SH-SY5Y (cell line): ENCODE results near the gene PSIP1.

ENCODE experiments used
- GATA2 ChIP-seq: IDR thresholded peaks from 2 replicates; pipeline ENCODE4 v1.6.1; 2011; ENCODE audit warnings: mild to moderate bottlenecking, low read depth, low read length
- GATA3 ChIP-seq: IDR thresholded peaks from 2 replicates; pipeline ENCODE4 v1.6.1; 2011; ENCODE audit warnings: low read depth, mild to moderate bottlenecking, low read length, moderate library complexity

GRCh38 chr9:15519831-15520230, 9.1 kb upstream of the PSIP1 start:
- TF ChIP-seq GATA3 (no peak), GATA2 (no peak)
